Upper lobe of left lung (tissue), 4 donors: Measurements from ENCODE around the gene MTFMT.

Experiments used
- POLR2A ChIP-seq, 4 donors: fragments of 450-650 bp; IDR thresholded peaks; one replicate each; pipeline ENCODE4 v1.5.1; 2016 to 2017; ENCODE audit warnings: antibody characterized with exemption in 4 of 4, mild to moderate bottlenecking in 2 of 4
- POLR2AphosphoS5 ChIP-seq, 2 donors: sonication (generic); formaldehyde crosslinking; IDR thresholded peaks; one replicate each; pipeline ENCODE4 v1.5.1; 2017; ENCODE audit warnings: antibody characterized with exemption in 2 of 2
- TF ChIP-seq, protein P1 (sequence below), 6 experiments: fragments of 450-650 bp in 4 of 6; fragments of 200-600 bp in 2 of 6; sonication (generic) in 2 of 6; IDR thresholded peaks; one replicate each; pipeline ENCODE4 v1.5.1; 2016 to 2019; ENCODE audit warnings: antibody characterized with exemption in 6 of 6

DNA sequence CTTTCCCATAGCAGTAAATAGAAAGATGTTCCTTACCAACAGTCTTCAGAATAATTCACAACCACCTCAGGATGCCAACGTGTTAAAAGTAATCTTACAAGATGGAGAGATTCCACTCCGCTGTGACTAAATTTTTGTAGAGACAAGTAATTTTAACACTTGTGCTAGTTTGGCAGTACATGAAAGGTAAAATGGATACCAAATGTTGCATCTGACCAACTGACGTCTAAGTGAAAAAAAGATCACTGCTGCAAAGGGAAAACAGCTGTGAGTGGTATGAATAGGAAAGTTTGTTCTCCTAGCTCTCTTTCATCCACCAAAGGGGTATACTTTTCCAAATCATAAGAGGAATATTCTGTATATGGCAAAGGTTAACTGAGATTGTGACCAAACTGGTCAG is 42.3 kb downstream of the MTFMT start:
- TF ChIP-seq POLR2A (IDR thresholded peaks at IDR 0.05), result no peak
- TF ChIP-seq, protein P1, sequence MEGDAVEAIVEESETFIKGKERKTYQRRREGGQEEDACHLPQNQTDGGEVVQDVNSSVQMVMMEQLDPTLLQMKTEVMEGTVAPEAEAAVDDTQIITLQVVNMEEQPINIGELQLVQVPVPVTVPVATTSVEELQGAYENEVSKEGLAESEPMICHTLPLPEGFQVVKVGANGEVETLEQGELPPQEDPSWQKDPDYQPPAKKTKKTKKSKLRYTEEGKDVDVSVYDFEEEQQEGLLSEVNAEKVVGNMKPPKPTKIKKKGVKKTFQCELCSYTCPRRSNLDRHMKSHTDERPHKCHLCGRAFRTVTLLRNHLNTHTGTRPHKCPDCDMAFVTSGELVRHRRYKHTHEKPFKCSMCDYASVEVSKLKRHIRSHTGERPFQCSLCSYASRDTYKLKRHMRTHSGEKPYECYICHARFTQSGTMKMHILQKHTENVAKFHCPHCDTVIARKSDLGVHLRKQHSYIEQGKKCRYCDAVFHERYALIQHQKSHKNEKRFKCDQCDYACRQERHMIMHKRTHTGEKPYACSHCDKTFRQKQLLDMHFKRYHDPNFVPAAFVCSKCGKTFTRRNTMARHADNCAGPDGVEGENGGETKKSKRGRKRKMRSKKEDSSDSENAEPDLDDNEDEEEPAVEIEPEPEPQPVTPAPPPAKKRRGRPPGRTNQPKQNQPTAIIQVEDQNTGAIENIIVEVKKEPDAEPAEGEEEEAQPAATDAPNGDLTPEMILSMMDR (IDR thresholded peaks at IDR 0.05), result no peak
- TF ChIP-seq POLR2AphosphoS5 (IDR thresholded peaks at IDR 0.05), result no peak
